NCI-H2196 treated with DMSO at 0.1 percent for 48 hours (cell line): ENCODE results near the gene COG4.
"Not testable (repeated sequence)": the region's sequence is repeated elsewhere in the genome, so short reads cannot be mapped to it uniquely, and the experiment has no call there.

Source experiments
- DNase-seq: peaks from one replicate; lab custom pipeline; 2025; ENCODE audit not compliant: unreplicated experiment; lab: John Stamatoyannopoulos, UW

COG4 gene

GRCh38 chr16:70523076-70523742, at the start of gene COG4:
COG4 (minus strand) TSS chr16:70523554; CDS start chr16:70523543, 11 bp downstream.
- DNase-seq = peak; percentile 44

- no peak for DNase-seq
These were observed 49.5 kb upstream of the COG4 start for GRCh38 chr16:70572926-70573270.

GRCh38 chr16:70572050-70572925, 48.9 kb upstream of the COG4 start:
- DNase-seq = no peak

GRCh38 chr16:70571623-70572022, 48.3 kb upstream of the COG4 start:
- no peak for DNase-seq

- no peak for DNase-seq
These were observed 47.7 kb upstream of the COG4 start for GRCh38 chr16:70570967-70571570.

- DNase-seq = no peak
These were observed 46.4 kb upstream of the COG4 start for GRCh38 chr16:70569752-70570151.

GRCh38 chr16:70568601-70569237, 45.4 kb upstream of the COG4 start:
- no peak for DNase-seq

GRCh38 chr16:70565053-70565452, 41.7 kb upstream of the COG4 start:
- DNase-seq = no peak

GRCh38 chr16:70563636-70564035, 40.3 kb upstream of the COG4 start:
- no peak for DNase-seq

GRCh38 chr16:70561623-70562022, 38.3 kb upstream of the COG4 start:
- DNase-seq = no peak

- DNase-seq = no peak
These were observed 32.7 kb upstream of the COG4 start for GRCh38 chr16:70556063-70556462.

GRCh38 chr16:70553645-70554044, 30.3 kb upstream of the COG4 start:
- DNase-seq = no peak

GRCh38 chr16:70552675-70553074, 29.3 kb upstream of the COG4 start:
- no peak for DNase-seq

GRCh38 chr16:70551788-70552187, 28.4 kb upstream of the COG4 start:
- DNase-seq = no peak

GRCh38 chr16:70550082-70550481, 26.7 kb upstream of the COG4 start:
- no peak for DNase-seq

GRCh38 chr16:70548936-70549335, 25.6 kb upstream of the COG4 start:
- no peak for DNase-seq

GRCh38 chr16:70544548-70544947, 21.2 kb upstream of the COG4 start:
- DNase-seq = no peak

- no peak for DNase-seq
These were observed 17.6 kb upstream of the COG4 start for GRCh38 chr16:70540994-70541393.

GRCh38 chr16:70534971-70535370, 11.6 kb upstream of the COG4 start:
- DNase-seq = no peak

- not testable (repeated sequence) for DNase-seq
These were observed 6.6 kb upstream of the COG4 start for GRCh38 chr16:70529954-70530353.

- DNase-seq = no peak
These were observed 5.9 kb upstream of the COG4 start for GRCh38 chr16:70529051-70529777.
